GM20431 (cell line): ENCODE results near the gene GBX2.

Experiments
- in situ Hi-C: fragments of 300-500 bp; cut with MseI, MboI; formaldehyde crosslinking; loops from one replicate; pipeline ENCODE4 v1.15.0; 2020; ENCODE audit warnings: low sequenced_read_pairs; ENCODE audit not compliant: unreplicated experiment

Gene GBX2

DNA sequence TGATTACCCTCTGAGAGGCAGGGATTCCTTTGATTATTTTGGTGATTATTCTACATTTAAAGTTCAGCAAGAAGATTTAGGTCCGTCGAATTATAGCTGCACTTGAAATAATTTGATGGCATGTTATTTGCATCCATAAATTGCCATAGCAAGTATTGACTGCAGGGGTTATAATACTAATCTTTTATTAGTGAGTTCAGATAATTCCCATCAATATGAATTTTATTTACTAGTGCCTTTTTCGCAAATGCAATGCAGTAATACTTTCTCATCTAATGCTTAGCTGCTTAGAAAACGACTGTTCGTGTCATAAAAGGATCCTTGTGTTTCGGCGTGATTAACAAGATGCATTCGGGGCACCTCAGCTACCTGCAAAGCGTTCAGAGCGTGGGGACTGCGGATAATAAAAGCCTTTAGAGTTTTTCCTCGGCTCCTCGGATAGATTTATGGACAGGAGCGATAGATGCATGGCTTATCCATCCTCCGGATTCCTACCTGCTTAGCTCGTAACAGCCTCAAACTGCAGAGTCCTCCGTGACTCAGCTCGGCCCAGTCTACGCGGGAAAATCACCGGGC is 2.5 kb upstream of the GBX2 start:
- in situ Hi-C loops = no loop called here

- in situ Hi-C loops = no loop called here
Measured at GRCh38 chr2:236169741-236170589, 1.8 kb upstream of the GBX2 start.

DNA sequence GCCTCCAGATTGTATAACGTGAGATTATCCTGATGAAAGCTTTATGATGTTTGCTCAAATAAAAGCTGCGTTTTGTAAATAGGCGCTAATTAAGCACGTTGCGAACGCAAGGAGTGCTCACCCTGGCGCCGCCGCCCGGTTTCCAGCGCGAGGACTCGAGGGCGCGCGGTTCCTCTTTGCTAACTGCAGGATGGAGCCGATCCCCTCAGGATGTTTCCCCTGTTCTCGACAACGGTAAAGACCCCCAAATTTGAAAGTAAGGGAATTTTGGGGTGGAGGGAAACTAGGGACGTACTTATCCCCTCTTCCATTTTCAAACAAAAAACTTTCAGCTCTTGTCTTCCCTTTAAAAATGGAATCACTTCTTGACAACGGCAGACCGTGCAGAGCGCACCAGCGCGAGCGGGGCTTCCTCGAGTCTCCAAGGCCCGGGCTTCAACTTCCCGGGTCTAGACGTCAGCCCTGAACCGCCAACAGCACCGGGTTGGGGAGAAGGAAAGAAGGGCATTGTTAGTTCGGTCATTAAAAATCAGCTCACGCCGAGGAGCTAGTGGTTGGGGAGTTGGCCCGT is 1.1 kb upstream of the GBX2 start:
- in situ Hi-C loops = no loop called here

DNA sequence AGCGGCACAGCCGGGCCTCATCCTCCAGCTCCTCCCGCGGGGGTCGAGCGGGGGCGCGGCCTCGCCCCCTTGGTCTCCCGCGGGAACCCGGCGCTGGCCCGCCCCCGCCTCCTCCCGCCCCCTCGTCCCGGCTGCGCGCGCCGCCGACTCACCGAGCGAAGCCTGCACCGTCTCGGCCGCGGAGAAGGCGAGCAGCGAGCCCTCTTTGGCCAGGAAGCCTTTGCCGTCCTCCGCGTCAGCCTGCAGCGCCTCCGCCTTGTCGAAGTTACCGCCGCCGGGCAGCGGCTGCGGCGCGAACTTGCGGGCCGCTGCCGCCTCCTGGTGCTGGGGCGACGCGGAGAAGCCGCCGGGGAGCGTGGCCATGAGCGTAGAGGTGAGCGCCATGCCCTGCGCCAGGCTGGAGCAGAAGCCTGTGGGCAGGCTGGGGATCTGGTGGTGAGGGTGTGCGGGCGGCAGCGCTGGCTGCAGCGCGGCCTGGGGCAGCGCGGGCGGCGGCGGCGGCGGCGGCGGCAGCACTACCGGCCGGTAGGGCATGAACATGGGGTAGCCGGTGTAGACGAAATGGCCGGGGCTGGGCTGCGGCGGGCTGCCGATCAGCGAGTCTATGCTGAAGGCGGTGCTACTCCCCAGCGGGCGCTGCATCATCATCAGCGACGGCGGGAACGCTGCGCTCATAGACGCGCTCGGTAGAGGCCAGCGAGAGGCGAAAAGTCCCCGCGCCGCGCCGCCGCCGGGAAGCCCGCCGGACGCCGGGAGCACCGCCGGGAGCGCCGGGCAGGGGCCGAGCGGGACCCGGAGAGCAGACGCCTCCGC is 683 bp downstream of the GBX2 start:
- in situ Hi-C loops = no loop called here

DNA sequence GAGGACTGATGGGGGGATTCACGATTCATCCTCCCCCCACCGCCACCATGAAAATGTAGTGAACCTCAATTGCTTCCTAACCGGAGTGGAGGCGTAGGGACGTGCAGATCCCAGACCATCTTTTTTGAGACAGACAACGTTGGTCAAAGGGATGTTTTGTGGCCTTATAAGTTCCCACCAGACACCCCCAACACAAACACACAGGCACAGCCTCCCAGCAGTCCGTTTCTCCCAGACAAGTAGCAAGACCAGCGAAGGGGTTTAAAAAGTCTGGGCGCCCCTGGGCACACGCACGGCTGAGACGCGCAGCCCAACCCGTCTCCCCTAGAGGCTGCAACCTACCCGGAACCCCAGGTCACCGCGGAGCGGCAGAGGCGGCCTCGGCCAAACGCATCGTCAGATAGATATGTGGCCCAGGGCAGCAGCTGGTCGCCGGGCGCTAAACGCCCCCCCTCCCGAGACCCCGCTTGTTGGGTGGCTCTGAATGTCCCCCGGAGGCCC is 1.3 kb downstream of the GBX2 start:
- in situ Hi-C loops = no loop called here

GRCh38 chr2:236165842-236166795 is 2.1 kb downstream of the GBX2 start:
- in situ Hi-C loops = no loop called here

DNA sequence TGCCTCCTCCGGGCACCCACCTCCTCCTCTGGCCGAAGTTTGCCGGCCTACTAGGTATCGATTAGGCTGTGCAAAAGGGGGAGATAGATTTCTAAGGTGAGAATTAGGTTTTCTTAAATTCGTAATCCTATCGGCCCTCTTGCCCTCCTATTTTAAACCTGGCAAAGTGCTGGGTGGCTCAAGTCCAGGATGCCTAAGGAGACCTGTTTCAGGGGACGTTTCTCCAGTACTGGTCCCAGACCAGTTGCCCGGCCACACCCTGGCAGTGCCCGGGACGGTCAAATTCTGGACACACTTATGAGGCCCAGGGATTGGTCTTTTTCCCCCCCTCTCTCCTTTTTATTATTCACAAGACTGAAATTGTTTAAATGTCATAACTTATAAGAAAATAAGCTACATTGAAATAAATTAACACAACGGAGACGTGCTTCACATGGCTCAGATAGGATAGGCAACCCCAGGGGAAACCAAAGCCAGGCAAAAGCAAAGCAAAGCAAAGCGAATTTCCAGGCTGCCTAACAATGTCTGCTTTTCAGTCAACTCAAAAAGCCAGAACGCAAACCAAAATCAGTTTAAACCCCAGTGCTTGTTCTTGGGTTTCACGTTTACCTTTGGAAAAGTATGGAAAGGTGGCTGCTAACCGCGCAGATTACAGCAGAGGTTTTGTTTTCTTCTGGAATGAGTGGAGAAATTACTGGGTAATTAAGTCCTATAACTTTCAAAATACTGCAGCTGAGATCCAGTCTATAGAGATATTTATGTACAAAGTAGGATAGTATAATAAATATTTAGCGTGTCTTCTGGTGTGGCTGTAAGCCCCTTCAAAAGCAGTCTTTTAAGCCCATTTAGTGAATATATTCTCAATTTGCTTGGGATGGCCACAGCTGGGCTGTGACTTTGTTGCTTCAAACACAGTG is 3.0 kb downstream of the GBX2 start:
- in situ Hi-C loops = no loop called here

GRCh38 chr2:236164201-236164924 is 3.8 kb downstream of the GBX2 start:
- in situ Hi-C loops = no loop called here

DNA sequence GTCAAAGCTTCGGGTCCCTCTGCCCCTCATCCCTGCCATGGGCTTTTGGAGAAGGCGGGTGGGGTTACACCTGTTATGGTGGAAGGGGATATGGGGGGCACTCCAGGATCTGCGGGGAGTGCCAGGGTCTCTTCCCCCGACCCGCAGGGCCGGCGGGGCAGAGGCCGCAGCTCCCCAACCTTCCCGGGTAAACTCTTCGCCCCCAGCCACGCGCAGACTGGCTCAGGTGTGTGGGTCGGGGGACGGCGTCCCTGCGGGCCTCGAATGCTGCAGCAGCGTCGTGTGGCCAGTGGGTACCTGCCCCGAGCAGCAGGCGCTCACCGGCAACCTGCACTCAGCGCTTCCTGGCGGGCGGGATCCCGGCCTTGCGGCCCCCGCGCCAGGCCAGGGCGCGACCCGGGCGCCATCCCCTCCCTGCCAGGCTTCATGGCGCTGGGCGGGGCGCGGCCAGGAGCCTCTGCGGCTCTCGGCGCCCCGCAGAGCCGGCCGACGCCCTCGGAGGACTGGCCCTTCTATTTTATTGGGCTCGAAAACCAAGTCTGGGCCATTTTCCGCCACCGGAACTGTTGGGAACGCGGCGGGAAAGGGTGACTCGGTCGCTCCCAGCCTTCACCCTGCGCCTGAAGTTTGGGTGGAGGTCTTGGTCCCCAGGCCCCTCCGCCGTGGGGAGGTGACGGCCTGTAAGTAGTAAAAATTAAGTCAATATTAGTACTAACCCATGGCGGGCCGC is 4.5 kb downstream of the GBX2 start:
- in situ Hi-C loops = no loop called here

DNA sequence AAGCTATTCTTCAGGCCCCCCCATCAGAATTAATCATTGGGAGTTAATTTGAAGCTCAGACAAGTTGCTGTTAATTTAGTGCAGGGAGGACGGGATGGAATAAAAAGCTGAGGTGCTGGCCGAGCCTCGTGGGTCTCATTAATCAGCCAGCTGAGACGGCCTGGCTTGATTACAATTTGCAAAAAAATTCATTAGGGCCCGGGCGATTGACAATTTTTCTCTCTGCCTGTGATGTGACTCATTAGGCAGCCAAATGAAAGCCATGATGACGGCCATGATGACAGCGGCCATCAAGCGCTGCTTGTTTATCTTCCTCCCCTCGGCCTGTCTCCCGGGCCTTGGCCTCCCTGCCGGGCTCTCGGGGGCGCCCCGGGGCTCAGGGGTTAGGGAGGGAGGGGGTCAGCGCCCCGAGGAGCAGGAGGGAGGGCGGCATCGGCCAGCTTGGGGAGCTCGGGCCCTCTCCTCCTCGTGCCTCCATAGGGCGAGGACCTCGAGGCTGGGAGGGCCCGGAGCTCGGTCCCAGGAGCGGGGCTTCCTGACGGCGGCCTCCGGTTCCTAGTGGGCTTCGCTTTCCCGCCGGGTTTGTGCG is 5.2 kb downstream of the GBX2 start:
- in situ Hi-C loops = no loop called here

DNA sequence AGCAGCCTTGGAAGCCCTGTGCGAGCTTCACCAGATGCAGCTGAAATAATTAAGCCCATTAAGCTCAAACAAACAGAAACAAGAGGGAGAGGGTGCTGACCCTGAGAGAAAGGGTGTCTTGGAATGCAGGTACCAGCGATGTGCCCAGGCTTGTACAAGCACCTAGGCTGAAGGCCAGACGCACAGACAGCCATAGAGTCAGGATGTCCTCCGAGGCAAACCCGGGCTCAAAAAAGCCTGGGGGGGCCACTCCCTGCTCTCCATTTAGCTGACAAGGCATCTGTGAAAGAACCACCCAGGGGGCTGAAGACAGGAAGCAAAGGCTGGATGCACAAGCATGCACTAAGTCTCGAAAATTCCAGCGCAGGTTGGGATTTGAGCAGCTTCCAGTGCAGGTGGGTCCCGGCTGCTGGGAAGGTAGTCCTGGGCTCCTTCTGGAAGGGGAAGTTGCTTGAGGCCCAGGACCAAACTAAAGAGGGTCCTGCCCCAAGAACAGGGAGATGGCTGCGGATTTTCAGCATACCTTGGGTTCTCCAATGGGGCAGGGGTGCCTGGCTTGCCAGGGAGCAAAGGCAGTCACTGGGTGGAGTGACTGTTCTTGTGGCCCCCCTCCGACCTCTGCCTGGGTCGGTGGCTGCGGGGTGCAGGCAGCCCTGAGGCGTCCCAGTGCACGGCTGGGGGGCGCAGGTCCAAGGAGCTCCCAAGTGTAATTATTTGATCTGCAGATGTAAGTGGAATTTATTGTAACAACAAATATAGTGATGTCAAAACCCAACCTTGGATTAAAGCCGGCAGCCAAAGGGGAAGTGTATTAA is 5.9 kb downstream of the GBX2 start:
- in situ Hi-C loops = no loop called here

- in situ Hi-C loops = no loop called here
Measured at GRCh38 chr2:236161531-236161930, 6.7 kb downstream of the GBX2 start.

DNA sequence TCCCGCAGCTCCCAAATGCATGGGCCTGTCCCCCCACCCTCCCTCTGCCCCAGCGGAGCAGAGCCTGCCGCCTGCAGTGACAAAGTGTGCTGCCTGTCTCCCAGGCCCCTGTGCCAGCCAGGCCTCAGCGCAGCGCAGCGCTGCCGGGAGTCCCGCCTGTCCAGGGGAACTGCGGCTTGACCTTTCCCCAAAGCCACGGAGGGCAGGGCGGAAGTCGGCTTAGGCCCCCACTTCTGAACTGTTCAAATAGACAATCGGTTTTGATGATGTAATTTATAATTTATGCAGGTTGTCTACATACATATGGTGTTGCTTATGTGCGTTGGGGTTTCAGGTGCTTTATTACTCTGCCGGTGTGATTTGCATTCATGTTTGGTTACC is 7.1 kb downstream of the GBX2 start:
- in situ Hi-C loops = no loop called here

DNA sequence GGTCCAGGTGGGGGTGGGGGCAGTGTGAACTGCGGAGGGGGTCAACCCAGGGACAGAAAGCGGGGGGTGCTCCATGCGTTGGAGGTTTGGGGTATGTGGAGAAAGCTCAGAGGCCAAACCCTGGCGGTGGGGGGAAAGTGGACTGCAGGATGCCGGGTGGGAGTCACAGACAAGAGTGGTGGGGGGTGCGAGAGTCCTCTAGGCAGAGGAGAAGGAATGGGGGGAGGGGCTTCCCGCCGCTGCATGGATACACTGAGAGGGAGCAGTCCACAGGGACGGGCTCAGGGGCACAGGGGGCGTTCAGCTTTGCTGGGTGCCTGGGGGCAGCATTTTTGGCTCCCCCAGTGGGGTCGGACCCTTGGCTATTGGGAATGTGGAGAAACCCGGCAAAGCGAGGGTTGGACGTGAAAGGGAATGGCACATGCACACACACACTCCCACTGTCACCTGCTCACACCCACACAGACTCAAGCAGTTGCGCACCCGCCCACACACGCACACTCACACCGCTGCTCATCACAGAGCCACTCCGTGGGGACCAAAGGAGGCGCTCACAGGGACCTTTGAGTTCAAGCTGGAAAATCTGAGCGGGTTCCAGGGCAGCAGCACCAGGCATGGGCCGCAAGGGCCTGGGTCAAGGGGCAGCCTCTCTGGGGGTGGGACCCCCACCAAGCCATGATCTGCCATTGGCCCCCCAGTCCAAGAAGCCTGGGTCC is 7.7 kb downstream of the GBX2 start:
- in situ Hi-C loops = no loop called here

DNA sequence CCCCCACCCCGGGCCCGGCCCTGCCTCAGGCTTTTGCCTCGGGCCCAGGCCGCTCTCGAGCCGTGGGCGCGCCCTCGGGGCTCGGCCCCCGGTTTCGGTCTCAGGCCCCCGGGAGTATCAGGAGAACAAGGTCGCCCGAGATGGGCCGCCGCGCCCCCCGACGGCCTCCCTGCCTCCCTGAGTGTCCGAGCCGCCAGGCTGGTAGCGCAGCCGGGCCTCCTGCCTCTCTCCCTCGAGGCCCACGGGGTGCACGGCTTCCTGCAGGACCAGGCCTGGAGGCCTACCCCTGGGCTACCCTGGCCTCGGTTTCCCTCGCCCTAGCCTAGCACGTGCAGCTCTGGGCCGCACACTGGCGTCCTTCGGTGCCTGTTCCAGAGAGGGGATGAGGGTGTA is 8.4 kb downstream of the GBX2 start:
- in situ Hi-C loops = no loop called here
